ENCODE measurements around the gene SMG9.

SMG9 gene

DNA sequence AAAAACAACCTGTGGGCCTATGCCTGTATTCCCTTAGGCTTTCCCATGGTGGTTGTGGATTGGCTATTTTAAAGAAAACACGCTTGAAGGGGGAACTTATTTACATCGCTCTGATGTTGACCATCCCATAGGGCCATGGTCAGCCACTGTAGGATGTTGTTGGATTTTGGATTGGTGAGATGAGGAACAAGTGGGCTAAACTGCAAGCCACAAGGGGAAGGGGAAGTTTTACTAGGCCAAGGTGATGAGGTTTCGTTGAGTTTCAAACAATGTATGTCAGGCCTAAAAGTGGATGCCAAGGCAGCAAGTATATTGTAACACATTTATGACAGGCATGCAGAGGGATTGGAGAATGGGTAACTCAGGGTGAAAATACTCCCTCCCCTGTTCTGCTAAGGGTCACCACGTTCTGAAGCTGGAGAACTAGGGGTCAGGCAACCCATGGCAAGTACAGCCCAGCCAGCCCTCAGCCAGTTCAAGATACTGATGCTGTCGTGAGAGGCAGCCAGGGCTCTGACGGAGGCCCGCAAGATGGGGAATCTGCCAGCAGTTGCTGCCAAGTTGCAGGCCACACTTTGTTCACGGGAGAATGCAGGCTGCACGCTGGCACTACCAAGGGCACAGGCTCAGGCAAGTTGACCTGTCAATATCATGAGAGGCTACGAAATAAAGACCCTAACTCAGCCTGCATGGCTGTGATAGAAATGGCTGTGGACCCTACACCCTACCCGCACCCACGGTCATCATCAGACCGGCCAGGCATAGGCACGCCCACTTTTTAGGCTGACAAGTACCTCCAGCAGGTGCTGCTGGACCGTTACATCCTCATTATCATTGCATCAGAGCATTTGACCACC lies 27.8 kb downstream of the SMG9 start:
- no peaks in the 10 kb centered on the region for H3K27me3 Mint-ChIP-seq (ENCODE audit: low read depth)

DNA sequence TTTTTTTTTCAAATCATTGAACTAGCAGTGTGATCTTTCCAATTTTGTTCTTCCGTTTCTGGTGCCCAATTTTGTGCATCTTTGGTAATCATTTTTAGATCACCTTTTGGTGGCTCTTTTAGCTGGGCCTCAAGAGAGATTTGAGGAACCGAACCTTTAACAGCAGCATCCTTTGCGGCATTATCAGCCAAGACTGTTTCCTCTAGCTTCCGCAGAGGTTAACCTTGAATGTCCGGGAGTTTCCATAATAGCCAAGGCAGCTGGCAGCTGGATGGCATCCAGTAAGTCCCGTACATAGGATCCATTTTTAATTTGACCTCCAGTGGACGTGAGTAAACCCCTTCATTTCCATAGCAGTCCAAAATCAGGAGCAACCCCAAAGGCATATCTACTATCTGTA lies 29.3 kb downstream of the SMG9 start:
- TF ChIP-seq, protein P1, sequence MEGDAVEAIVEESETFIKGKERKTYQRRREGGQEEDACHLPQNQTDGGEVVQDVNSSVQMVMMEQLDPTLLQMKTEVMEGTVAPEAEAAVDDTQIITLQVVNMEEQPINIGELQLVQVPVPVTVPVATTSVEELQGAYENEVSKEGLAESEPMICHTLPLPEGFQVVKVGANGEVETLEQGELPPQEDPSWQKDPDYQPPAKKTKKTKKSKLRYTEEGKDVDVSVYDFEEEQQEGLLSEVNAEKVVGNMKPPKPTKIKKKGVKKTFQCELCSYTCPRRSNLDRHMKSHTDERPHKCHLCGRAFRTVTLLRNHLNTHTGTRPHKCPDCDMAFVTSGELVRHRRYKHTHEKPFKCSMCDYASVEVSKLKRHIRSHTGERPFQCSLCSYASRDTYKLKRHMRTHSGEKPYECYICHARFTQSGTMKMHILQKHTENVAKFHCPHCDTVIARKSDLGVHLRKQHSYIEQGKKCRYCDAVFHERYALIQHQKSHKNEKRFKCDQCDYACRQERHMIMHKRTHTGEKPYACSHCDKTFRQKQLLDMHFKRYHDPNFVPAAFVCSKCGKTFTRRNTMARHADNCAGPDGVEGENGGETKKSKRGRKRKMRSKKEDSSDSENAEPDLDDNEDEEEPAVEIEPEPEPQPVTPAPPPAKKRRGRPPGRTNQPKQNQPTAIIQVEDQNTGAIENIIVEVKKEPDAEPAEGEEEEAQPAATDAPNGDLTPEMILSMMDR (IDR thresholded peaks at IDR 0.05; ENCODE audit: unreplicated experiment in 3 of 3) = no peak
- Mint-ChIP-seq H3K27ac (no peak overlapping the region), H3K4me3 (no peak overlapping the region), H3K4me1 (peaks cover 4% of the 10 kb centered on the region), H3K9me3 (no peaks in the 10 kb centered on the region), H3K27me3 (ENCODE audit: low read depth) (no peaks in the 10 kb centered on the region), H3K36me3 (ENCODE audit: low read depth) (peaks cover 27% of the 10 kb centered on the region)

More for the DNA sequence above, 27.8 kb downstream of the SMG9 start:
- peaks cover 7% of the 10 kb centered on the region for H3K4me1 Mint-ChIP-seq
- H3K4me3 Mint-ChIP-seq = no peak overlapping the region
- no peak overlapping the region for H3K27ac Mint-ChIP-seq
- TF ChIP-seq, protein P1 (IDR thresholded peaks at IDR 0.05; ENCODE audit: unreplicated experiment in 3 of 3) = no peak
- H3K36me3 Mint-ChIP-seq (ENCODE audit: low read depth) = peaks cover 35% of the 10 kb centered on the region
- no peaks in the 10 kb centered on the region for H3K9me3 Mint-ChIP-seq

DNA sequence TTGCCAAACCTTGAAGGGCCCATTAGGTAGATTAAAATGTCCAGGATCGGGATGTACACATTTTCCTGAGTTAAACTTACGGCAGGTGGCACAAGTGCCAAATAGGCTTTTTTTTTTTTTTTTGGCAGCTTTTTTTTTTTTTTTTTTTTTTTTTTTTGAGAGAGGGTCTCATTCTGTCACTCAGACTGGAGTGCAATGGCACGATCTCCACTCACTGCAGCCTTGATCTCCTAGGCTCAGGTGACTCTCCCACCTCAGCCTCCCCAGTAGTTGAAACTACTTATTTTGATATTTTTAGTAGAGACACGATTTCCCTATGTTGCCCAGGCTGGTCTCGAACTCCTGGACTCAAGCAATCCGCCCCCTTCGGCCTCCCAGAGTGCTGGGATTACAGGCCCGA lies 29.9 kb downstream of the SMG9 start:
- no peaks in the 10 kb centered on the region for H3K27me3 Mint-ChIP-seq (ENCODE audit: low read depth)
- H3K4me1 Mint-ChIP-seq = no peaks in the 10 kb centered on the region
- H3K36me3 Mint-ChIP-seq (ENCODE audit: low read depth) = peaks cover 22% of the 10 kb centered on the region
- no peak overlapping the region for H3K4me3 Mint-ChIP-seq
- no peak overlapping the region for H3K27ac Mint-ChIP-seq
- TF ChIP-seq, protein P1 (IDR thresholded peaks at IDR 0.05; ENCODE audit: unreplicated experiment in 3 of 3) = no peak
- H3K9me3 Mint-ChIP-seq = no peaks in the 10 kb centered on the region

DNA sequence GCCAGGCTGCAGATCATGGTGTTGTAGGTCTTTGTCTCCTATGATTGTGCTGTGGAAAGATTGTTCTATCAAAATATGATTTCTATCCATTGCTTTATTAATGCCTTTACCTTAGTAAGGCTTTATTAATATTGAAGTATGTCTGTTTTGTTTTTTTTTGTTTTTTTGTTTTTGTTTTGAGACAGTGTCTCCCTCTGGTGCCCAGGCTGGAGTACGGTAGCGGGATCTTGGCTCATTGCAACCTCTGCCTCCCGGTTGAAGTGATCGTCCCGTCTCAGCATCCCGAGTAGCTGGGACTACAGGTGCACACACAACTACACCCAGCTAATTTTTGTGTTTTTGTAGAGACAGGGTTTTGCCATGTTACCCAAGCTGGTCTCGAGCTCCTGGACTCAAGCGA lies 31.2 kb downstream of the SMG9 start:
- H3K9me3 Mint-ChIP-seq = no peaks in the 10 kb centered on the region
- no peaks in the 10 kb centered on the region for H3K4me1 Mint-ChIP-seq

DNA sequence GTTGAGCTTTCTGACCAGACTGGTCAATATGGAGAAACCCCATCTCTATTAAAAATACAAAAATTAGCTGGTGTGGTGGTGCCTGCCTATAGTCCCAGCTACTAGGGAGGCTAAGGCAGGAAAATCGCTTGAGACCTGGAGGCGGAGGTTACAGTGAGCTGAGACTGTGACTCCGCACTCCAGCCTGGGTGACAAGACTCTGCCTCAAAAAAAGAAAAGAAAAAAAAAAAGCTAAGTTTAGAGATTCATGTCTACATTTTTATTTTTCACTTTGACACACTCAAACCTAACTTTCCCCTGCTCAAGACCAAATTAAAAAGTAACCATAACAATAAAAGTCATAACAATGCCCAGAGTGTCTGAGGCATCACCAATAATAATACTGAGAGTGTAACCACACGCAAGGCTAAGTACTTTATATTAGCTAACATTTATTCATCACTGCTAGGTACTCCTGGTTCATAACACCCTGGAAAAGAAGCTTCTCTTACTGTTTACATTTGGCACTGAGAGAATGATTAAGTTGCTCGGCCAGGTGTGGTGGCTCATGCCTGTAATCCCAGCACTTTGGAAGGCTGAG lies 33.2 kb downstream of the SMG9 start:
- no peaks in the 10 kb centered on the region for H3K27me3 Mint-ChIP-seq (ENCODE audit: low read depth)
- H3K4me1 Mint-ChIP-seq = no peaks in the 10 kb centered on the region
- TF ChIP-seq, protein P1 (IDR thresholded peaks at IDR 0.05; ENCODE audit: unreplicated experiment in 3 of 3) = no peak
- no peaks in the 10 kb centered on the region for H3K9me3 Mint-ChIP-seq
- H3K27ac Mint-ChIP-seq = no peak overlapping the region
- no peak overlapping the region for H3K4me3 Mint-ChIP-seq
- no peaks in the 10 kb centered on the region for H3K36me3 Mint-ChIP-seq (ENCODE audit: low read depth)

More for the DNA sequence above, 31.2 kb downstream of the SMG9 start:
- Mint-ChIP-seq H3K4me3 (no peak overlapping the region), H3K27me3 (ENCODE audit: low read depth) (no peaks in the 10 kb centered on the region), H3K27ac (no peak overlapping the region), H3K36me3 (ENCODE audit: low read depth) (peaks cover 9% of the 10 kb centered on the region)
- TF ChIP-seq, protein P1 (IDR thresholded peaks at IDR 0.05; ENCODE audit: unreplicated experiment in 3 of 3) = no peak

Measured in nephron (organoid).